Nephron (organoid): Measurements from ENCODE around the gene COG4.
A peak's percentile ranks its signal among the peaks of the same experiment; 100 is the strongest.

Experiments
- H3K27ac Mint-ChIP-seq, 3 experiments: 2 replicates each; pipeline ENCODE4 v1.8.0; 2020; ENCODE audit warnings: mixed read lengths in 3 of 3, mild to moderate bottlenecking in 2 of 3, moderate library complexity in 1 of 3
- H3K27me3 Mint-ChIP-seq: 2 replicates; pipeline ENCODE4 v1.8.0; 2021; ENCODE audit warnings: low read depth, mild to moderate bottlenecking, moderate library complexity, mixed read lengths
- H3K36me3 Mint-ChIP-seq: 2 replicates; pipeline ENCODE4 v1.8.0; 2020; ENCODE audit warnings: low read depth, mixed read lengths
- H3K4me1 Mint-ChIP-seq: 2 replicates; pipeline ENCODE4 v1.8.0; 2020; ENCODE audit warnings: mixed read lengths
- H3K4me3 Mint-ChIP-seq, 3 experiments: 2 replicates each; pipeline ENCODE4 v1.8.0; 2020; ENCODE audit warnings: mild to moderate bottlenecking in 3 of 3, mixed read lengths in 3 of 3, moderate library complexity in 2 of 3
- H3K9me3 Mint-ChIP-seq: 2 replicates; pipeline ENCODE4 v1.8.0; 2020; ENCODE audit warnings: mixed read lengths
- TF ChIP-seq, protein P1 (sequence below), 3 experiments: fragments of 200-600 bp; sonication (generic); IDR thresholded peaks; one replicate each; pipeline ENCODE4 v1.5.0; 2021; ENCODE audit warnings: antibody characterized with exemption in 3 of 3; ENCODE audit not compliant: unreplicated experiment in 3 of 3

COG4 gene

DNA sequence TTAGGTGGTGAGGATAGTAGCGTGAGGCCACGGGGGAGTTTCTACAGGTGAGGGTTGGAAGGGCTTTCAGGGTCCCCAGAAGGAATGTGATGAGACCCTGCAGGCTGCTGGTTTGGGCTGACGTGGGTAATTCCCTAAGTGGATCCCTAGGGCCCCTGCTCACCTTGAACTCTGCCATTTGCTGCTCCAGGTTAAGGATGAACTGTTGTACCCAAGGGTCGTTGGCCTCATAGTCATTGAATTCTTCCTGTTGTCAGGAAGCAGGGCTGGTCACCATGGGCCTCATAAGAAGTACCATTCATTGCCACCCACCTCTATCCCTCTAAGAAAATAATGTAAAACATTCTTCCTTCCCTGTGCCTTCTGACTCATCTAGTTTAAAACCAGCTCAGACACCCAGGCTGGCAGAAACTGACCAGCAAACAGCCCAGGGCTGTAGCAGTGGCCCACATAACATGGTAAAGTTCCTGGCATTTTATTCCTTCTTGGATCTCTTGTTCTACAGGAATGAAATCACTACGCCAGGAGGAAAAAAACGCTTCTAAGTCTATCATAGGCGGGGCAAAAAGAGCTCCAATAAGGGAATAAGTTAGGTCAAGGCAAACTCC is 41.3 kb downstream of the COG4 start:
- Mint-ChIP-seq H3K36me3 (peaks cover 21% of the 10 kb centered on the region), H3K4me1 (no peaks in the 10 kb centered on the region), H3K4me3 (no peak overlapping the region), H3K27me3 (no peaks in the 10 kb centered on the region), H3K27ac (no peak overlapping the region), H3K9me3 (no peaks in the 10 kb centered on the region)
- TF ChIP-seq, protein P1, sequence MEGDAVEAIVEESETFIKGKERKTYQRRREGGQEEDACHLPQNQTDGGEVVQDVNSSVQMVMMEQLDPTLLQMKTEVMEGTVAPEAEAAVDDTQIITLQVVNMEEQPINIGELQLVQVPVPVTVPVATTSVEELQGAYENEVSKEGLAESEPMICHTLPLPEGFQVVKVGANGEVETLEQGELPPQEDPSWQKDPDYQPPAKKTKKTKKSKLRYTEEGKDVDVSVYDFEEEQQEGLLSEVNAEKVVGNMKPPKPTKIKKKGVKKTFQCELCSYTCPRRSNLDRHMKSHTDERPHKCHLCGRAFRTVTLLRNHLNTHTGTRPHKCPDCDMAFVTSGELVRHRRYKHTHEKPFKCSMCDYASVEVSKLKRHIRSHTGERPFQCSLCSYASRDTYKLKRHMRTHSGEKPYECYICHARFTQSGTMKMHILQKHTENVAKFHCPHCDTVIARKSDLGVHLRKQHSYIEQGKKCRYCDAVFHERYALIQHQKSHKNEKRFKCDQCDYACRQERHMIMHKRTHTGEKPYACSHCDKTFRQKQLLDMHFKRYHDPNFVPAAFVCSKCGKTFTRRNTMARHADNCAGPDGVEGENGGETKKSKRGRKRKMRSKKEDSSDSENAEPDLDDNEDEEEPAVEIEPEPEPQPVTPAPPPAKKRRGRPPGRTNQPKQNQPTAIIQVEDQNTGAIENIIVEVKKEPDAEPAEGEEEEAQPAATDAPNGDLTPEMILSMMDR (IDR thresholded peaks at IDR 0.05; ENCODE audit: unreplicated experiment in 3 of 3) = no peak

DNA sequence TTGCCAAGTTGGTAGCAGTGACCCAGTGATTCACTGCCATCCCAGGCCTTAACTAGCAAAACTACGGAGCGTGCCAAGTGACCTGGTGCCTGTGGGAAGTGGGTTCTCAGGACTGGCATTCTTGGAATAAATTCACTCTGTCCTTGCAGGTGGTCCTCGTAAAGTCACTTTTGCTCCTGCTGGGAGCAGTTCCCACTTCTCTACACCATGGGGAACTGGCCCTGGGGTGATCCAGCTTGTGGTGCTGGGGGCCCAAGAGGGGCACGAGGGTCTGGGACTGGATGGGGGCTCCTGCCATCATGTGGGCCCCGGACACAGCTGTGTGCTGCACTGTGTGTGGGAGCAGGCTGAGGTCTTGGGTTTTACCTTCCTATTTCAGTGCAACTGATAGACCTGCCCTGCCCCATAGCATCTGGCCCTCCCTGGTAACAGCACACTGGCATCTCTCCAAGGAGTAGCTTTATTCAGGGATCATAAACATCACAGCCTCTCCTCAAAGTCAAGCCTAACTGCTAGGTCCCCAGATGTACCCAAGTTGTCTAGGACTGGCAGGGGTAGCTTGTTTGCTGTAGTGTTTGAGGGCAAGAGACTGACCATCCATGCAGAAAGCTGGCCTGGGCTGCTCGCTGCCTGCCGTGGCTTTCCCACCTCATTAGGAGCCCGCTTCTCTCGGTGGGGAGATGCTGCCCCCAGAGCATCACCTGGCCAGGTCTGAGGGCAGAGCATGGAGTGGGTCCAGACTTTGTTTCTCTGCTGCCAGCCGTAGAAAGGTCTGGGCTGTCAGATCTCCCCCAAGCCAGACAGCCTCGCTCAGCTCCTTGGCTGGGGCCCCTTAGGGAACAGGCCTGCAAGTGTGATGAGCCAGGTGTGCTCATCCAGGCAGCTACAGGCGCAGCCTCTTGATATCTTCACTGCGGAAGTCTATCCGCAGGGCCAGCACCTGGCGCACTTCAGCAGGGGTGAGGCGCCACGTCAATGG is 42.9 kb downstream of the COG4 start:
- H3K9me3 Mint-ChIP-seq = no peaks in the 10 kb centered on the region
- no peak overlapping the region for H3K27ac Mint-ChIP-seq
- no peaks in the 10 kb centered on the region for H3K27me3 Mint-ChIP-seq
- no peak overlapping the region for H3K4me3 Mint-ChIP-seq
- H3K4me1 Mint-ChIP-seq = no peaks in the 10 kb centered on the region
- peaks cover 13% of the 10 kb centered on the region for H3K36me3 Mint-ChIP-seq
- TF ChIP-seq, protein P1 (IDR thresholded peaks at IDR 0.05; ENCODE audit: unreplicated experiment in 3 of 3) = no peak

DNA sequence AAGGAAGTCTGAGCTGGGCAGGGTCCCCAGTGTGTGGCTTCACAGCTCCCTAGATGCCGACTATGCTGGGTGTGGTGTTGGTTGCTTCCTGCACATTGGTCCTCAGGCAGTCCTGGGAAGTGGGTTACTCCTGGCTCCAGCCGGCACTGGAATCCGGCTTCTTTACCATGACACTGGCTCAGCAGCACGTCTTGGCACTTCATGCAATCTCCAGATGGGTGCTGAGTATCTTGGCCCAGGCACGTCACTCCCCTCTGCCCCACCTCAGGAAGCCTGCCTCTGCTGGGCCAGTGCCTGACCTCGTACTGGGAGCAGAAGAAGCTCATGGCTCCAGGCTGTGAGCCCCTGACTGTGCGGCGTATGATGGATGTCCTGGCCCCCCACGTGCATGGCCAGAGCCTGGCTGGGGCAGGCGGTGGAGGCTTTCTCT is 44.4 kb downstream of the COG4 start:
- Mint-ChIP-seq H3K36me3 (peaks cover 9% of the 10 kb centered on the region), H3K27me3 (no peaks in the 10 kb centered on the region), H3K9me3 (no peaks in the 10 kb centered on the region), H3K4me1 (no peaks in the 10 kb centered on the region), H3K4me3 (no peak overlapping the region), H3K27ac (no peak overlapping the region)
- TF ChIP-seq, protein P1 (IDR thresholded peaks at IDR 0.05; ENCODE audit: unreplicated experiment in 3 of 3) = no peak

DNA sequence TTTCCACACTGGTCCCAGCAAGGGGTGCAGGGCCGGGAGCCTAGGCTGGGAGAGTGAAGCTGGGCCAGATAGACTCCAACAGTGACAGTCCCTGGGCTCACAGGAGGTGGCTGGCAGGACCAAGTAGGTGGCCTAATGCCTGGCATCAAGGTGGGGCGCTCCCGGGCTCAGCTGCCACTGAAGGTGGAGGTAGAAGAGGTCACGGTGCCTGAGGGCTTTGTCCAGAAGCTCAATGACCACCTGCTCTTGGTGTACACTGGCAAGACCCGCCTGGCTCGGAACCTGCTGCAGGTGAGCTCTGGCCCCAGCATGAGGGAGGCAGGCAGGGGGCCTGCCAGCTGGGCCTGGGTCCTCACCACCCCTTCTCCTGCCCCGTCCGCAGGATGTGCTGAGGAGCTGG is 45.2 kb downstream of the COG4 start:
- peaks cover 6% of the 10 kb centered on the region for H3K36me3 Mint-ChIP-seq
- H3K9me3 Mint-ChIP-seq = no peaks in the 10 kb centered on the region
- no peaks in the 10 kb centered on the region for H3K27me3 Mint-ChIP-seq
- no peak overlapping the region for H3K4me3 Mint-ChIP-seq
- H3K27ac Mint-ChIP-seq = no peak overlapping the region
- TF ChIP-seq, protein P1 (IDR thresholded peaks at IDR 0.05; ENCODE audit: unreplicated experiment in 3 of 3) = no peak
- no peaks in the 10 kb centered on the region for H3K4me1 Mint-ChIP-seq

DNA sequence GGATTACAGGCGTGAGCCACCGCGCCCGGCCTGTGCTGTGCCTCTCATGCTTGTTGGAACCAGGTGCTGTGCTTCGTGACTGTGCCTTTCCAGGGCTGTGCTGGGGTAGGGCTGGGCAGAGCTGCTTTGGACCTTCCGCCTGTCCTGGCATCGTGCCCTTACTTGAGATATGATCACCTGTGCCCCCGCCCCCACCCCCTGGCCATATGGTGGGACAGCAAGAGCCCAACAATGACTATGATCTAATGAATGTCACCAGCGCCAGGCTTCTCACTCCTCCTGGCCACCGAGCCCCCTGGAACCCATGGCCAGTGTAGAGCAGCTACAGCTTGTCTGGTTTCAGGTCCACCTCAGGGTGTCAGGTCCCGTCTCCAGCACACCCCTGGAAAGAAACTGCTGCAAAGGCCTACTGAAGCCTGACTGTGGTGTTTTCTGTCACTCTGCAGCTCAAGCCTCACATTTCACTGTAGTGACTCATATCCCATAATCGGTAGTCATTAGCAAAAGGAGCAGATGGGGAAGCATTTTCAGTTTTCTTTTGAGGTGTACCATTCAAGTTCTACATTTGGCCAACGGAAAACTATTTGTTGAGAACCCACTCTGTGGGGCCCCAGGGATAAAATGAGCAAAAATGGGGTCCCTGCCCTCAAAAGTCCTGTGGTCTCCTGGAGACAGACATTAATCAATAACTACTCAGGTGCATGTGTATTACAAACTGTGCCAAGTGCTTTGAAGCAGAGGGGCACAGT is 46.9 kb downstream of the COG4 start:
- H3K4me3 Mint-ChIP-seq = no peak overlapping the region
- no peaks in the 10 kb centered on the region for H3K4me1 Mint-ChIP-seq
- TF ChIP-seq, protein P1 (IDR thresholded peaks at IDR 0.05; ENCODE audit: unreplicated experiment in 3 of 3) = no peak
- no peaks in the 10 kb centered on the region for H3K36me3 Mint-ChIP-seq
- no peaks in the 10 kb centered on the region for H3K27me3 Mint-ChIP-seq
- no peaks in the 10 kb centered on the region for H3K9me3 Mint-ChIP-seq
- peak overlapping the region in 2 of 3 experiments; percentile 67 to 76 for H3K27ac Mint-ChIP-seq
